Skin epidermis (tissue), 12 donors: ENCODE data around the gene DAZ1.
"Not testable (repeated sequence)": the region's sequence is repeated elsewhere in the genome, so short reads cannot be mapped to it uniquely, and the experiment has no call there.

ENCODE experiments used
- H3K27ac ChIP-seq, 21 experiments: fragments of 200-600 bp; sonication (generic) in 11 of 21; one replicate each; pipeline ENCODE4 v1.5.0; 2020; ENCODE audit warnings: mild to moderate bottlenecking in 3 of 21, inconsistent platforms in 2 of 21, moderate library complexity in 2 of 21
- H3K4me3 ChIP-seq, 7 experiments: fragments of 200-600 bp; sonication (generic) in 2 of 7; one replicate each; pipeline ENCODE4 v1.5.0; 2020; ENCODE audit warnings: inconsistent platforms in 2 of 7, mild to moderate bottlenecking in 2 of 7, moderate library complexity in 1 of 7

Gene DAZ1

DNA sequence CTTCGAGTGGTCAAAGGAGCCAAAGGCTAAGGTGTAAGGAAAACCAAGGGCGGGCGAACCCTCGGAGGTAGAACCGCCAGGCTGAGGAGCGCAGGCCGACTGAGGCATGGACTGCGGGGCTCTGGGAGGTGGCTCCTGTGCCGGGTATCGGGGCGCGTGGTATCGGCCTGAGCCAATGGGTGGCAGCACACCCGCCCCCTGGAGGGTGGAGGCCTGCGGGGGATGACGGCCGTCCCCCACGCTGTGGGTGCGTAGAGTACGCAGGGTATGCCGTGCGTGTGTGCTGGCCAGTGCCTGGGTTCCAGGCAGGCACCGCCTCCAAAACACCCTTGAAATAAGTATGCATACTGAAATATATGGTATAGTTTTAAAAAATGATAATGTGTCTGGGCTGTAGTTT is at the start of gene DAZ1:
Gene DAZ1 (minus strand): TSS at position 101 of the 400 bp plus-strand sequence. CDS start 208 bp downstream, outside the sequence.
- not testable (repeated sequence) for H3K4me3 ChIP-seq, H3K27ac ChIP-seq

GRCh38 chrY:23219233-23219632 is 20.4 kb upstream of the DAZ1 start, which contains the start of gene DAZ2:
TSS of gene DAZ2 (plus strand) at chrY:23219533. CDS start at chrY:23219741, 208 bp downstream.
- not testable (repeated sequence) for H3K4me3 ChIP-seq, H3K27ac ChIP-seq

DNA sequence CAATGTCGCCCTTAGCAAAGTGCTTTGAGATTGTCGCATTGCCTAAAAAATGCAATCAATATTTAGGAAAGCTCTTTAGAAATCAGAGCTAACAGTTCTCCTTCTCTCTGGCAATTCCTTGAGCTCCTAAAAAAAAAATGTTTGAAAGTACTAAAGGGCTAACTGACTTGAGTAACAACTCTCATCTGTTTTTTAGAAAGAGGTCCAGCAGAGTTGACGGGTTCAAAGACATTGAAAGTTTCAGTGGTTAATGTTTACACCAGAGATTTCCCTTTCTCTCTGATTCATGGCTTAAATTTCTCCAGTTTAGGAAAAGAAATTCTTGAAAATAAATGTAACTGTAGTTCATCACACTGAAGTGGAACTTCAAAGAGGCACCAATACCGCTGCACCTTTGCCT is 11.9 kb upstream of the DAZ1 start:
- H3K27ac ChIP-seq, H3K4me3 ChIP-seq: not testable (repeated sequence)

DNA sequence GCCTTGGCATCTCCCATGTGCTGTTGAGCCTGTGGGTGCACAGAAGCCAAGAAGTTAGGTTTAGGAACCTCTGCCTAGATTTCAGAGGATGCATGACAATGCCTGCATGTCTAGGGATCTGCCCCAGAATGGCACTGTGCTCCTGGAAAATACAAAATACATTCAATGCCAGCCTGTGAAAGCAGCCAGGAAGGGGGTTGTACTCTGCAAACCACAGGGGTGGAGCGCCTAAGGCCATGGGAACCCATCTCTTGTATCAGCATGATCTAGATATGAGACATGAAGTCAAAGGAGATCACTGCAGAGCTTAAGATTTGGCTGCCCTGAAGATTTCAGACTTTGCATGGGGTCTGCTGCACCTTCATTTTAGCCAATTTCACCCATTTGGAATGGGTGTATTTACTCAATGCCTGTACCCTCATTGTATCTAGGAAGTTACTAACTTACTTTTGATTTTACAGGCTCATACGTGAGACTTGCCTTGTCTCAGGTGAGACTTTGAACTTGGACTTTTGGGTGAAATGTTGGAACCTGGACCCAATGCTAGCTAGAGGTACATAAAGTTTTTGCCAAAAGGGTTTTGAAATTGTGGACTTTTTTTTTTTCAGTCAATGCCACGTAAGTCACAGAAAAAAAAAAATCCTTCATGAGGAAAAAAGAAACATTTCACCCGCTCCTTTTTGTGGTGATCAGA is 11.1 kb upstream of the DAZ1 start:
- not testable (repeated sequence) for H3K27ac ChIP-seq

GRCh38 chrY:23207455-23207854 is 8.6 kb upstream of the DAZ1 start:
- not testable (repeated sequence) for H3K4me3 ChIP-seq, H3K27ac ChIP-seq

More for the DNA sequence above, 11.1 kb upstream of the DAZ1 start:
- not testable (repeated sequence) for H3K4me3 ChIP-seq
